Measurements from ENCODE around the gene KANK2. TPM values are rescaled to one million over a fixed set of nuclear protein-coding genes. Genes with fewer than 3 reads are reported as not detected.
"Not testable (repeated sequence)": the region's sequence is repeated elsewhere in the genome, so short reads cannot be mapped to it uniquely, and the experiment has no call there.

Gene KANK2
- total RNA-seq, 1 donor from 2014 or later, result 78.3 TPM

DNA sequence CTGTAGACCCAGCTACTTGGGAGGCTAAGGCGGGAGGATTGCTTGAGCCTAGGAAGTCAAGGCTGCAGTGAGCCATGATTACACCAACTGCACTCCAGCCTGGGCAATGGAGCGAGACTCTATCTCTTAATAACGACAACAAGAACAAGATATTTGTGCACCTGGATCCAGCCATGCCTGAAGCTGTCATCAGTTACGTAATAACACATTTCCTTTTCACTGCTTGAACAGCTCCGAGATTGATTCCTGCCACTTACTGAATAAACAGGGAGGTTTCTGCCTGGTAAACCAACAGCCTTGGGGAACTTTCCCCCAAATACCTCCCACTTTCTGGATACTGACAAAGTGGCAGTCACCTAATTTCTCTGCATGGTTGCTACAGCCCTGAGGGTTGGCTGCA is 5.4 kb downstream of the KANK2 start:
- TF ChIP-seq, protein P1, sequence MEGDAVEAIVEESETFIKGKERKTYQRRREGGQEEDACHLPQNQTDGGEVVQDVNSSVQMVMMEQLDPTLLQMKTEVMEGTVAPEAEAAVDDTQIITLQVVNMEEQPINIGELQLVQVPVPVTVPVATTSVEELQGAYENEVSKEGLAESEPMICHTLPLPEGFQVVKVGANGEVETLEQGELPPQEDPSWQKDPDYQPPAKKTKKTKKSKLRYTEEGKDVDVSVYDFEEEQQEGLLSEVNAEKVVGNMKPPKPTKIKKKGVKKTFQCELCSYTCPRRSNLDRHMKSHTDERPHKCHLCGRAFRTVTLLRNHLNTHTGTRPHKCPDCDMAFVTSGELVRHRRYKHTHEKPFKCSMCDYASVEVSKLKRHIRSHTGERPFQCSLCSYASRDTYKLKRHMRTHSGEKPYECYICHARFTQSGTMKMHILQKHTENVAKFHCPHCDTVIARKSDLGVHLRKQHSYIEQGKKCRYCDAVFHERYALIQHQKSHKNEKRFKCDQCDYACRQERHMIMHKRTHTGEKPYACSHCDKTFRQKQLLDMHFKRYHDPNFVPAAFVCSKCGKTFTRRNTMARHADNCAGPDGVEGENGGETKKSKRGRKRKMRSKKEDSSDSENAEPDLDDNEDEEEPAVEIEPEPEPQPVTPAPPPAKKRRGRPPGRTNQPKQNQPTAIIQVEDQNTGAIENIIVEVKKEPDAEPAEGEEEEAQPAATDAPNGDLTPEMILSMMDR (conservative IDR thresholded peaks at IDR 0.05; ENCODE audit: low read depth, low read length), result no peak
- no peak for DNase-seq (ENCODE audit: low read depth)
- H3K4me3 ChIP-seq (ENCODE audit: low read depth, low read length), result no peak overlapping the region

DNA sequence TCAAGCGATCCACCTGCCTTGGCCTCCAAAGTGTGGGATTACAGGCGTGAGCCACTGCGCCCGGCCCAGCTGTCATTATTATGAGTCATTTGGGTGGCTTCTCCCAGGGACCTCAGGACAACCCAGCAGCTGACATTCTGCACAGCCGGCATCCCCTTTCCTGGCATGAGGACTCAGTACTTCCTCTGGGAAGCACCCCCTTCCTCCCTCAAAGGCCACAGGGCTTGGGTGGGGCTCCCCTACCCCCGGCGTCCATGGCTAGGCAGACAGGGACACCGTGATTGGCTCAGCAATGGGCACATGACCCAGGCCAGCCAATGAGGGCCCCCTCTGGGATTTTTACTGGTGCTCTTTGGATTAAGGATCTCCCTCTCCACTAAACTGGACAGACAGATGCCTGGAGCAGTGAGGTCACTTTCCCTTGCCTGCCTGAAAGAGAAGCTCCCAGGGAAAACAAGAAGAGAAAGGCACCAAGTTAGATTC is 6.0 kb downstream of the KANK2 start:
- no peak overlapping the region for H3K4me3 ChIP-seq (ENCODE audit: low read depth, low read length)
- DNase-seq (ENCODE audit: low read depth), result no peak
- TF ChIP-seq, protein P1 (conservative IDR thresholded peaks at IDR 0.05; ENCODE audit: low read depth, low read length), result no peak

DNA sequence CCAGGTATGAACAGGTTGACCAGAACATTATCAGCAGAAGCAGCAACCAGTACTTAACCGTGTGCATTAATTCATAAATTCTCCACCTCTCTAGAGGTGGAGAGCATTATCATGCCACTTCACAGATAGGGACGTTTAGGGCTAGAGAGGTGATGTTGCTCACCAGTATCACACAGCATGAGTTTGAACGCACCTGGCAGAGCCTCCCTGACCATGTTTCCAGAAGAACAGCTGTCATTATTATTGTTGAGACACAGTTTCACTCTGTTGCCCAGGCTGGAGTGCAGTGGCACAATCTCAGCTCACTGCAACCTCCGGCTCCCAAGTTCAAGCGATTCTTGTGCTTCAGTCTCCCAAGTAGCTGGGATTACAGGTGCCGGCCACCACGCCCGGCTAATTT is 6.8 kb downstream of the KANK2 start:
- DNase-seq (ENCODE audit: low read depth), result no peak
- TF ChIP-seq, protein P1 (conservative IDR thresholded peaks at IDR 0.05; ENCODE audit: low read depth, low read length), result no peak
- no peak overlapping the region for H3K4me3 ChIP-seq (ENCODE audit: low read depth, low read length)

DNA sequence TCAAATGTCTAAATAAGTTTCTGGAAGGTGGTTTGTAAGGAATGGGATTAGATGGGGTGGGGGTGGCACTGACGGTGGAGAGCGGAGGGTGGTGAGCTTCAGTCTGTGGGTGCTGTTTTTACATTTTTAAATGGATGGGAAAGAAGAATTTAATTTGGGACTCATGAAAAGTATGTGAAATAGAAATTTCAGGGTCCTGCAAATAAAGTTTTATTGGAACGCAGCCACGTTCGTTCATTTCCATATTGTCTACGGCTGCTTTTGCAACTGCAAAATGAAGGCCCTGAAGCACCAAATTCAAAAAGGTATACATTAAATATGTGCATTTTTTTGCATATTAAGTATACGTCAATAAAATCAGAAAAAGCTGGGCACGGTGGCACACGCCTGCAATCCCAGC is 9.9 kb downstream of the KANK2 start:
- TF ChIP-seq, protein P1 (conservative IDR thresholded peaks at IDR 0.05; ENCODE audit: low read depth, low read length), result no peak
- no peak for DNase-seq (ENCODE audit: low read depth)
- no peak overlapping the region for H3K4me3 ChIP-seq (ENCODE audit: low read depth, low read length)

DNA sequence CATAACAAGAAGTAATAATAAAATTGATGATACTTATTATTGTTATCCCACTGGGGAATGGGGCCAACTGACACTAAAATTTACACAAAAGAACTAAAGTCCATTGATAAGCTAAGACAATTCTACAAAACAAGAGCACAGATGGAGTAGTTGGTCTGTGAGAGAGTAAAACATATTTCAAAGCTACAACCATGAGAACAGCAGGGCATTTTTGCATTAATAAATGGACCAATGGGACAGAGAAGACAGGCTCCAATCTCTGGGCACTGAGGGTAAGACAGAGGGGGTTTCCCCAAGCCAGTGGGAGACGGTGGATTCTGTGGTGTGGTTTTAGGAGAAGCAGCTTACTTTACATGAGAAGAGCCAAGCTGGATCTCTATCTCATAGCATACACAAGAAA is 14.4 kb downstream of the KANK2 start:
- H3K4me3 ChIP-seq (ENCODE audit: low read depth, low read length), result no peak overlapping the region
- TF ChIP-seq, protein P1 (conservative IDR thresholded peaks at IDR 0.05; ENCODE audit: low read depth, low read length), result no peak
- no peak for DNase-seq (ENCODE audit: low read depth)

DNA sequence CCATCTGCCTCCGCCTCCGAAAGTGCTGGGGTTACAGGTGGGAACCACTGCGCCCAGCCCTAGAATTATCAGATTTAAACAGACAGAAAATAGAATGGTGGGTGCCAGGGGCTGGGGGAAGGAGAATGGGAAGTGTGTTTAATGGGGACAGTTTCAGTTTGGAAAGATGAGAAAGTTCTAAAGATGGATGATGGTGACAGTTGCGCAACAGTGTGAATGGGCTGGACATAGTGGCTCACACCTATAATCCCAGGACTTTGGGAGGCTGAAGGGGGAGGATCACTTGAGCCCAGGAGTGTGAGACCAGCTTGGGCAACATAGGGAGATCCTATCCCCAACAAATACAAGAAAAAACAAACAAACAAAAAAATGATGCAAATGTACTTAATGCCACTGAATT is 15.9 kb downstream of the KANK2 start:
- TF ChIP-seq, protein P1 (conservative IDR thresholded peaks at IDR 0.05; ENCODE audit: low read depth, low read length), result no peak
- H3K4me3 ChIP-seq (ENCODE audit: low read depth, low read length), result no peak overlapping the region
- DNase-seq (ENCODE audit: low read depth), result no peak

DNA sequence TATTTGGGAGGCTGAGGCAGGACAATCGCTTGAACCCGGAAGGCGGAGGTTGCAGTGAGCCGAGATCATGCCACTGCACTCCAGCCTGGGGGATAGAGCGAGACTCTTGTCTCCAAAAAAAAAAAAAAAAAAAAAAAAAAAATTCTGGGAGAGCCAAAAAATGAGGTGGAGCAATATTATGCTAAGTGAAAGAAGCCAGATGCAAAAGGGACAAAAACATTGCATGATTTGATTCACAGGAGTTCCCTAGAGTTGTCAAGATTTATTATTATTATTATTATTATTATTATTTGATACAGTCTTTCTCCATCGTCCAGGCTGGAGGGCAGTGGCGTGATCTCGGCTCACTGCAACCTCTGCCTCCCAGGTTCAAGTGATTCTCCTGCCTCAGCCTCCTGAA is 16.4 kb downstream of the KANK2 start:
- DNase-seq (ENCODE audit: low read depth); H3K4me3 ChIP-seq (ENCODE audit: low read depth, low read length): not testable (repeated sequence)

Measured in epithelial cell of proximal tubule (primary cell).